Heart right ventricle (tissue), 16 donors: ENCODE data around the gene SMIM31. TPM values are rescaled to one million over a fixed set of nuclear protein-coding genes. Genes with fewer than 3 reads are reported as not detected.

Experiments
- ATAC-seq, 8 donors: fragments of 200-7000 bp; cut with Tn5 transposase; one replicate each; pipeline ENCODE4 v1.9.1; 2020; ENCODE audit warnings: mild to moderate bottlenecking in 8 of 8, moderate library complexity in 8 of 8, moderate number of reproducible peaks in 1 of 8
- DNase-seq, 2 donors: peaks; one replicate each; pipeline ENCODE4 v3.0.0-alpha.2; 2020
- H3K27ac ChIP-seq, 10 donors: fragments of 200-600 bp; sonication (generic) in 2 of 10; one replicate each; pipeline versions ENCODE4 v1.5.0 to v1.8.0; 2020 to 2022; ENCODE audit warnings: mild to moderate bottlenecking in 3 of 10
- H3K27me3 ChIP-seq, 7 donors: fragments of 200-600 bp; one replicate each; pipeline ENCODE4 v1.8.0; 2021 to 2022; ENCODE audit warnings: mild to moderate bottlenecking in 2 of 7
- H3K36me3 ChIP-seq, 9 donors: fragments of 200-600 bp; sonication (generic) in 1 of 9; one replicate each; pipeline versions ENCODE4 v1.5.0 to v1.8.0; 2020 to 2022; ENCODE audit warnings: mild to moderate bottlenecking in 2 of 9
- H3K4me1 ChIP-seq, 9 donors: fragments of 200-600 bp; sonication (generic) in 1 of 9; one replicate each; pipeline versions ENCODE4 v1.5.0 to v1.8.0; 2020 to 2022; ENCODE audit warnings: mild to moderate bottlenecking in 4 of 9
- H3K4me3 ChIP-seq, 10 donors: fragments of 200-600 bp; sonication (generic) in 2 of 10; one replicate each; pipeline versions ENCODE4 v1.5.0 to v1.8.0; 2020 to 2022; ENCODE audit warnings: mild to moderate bottlenecking in 7 of 10, moderate library complexity in 2 of 10
- H3K9me3 ChIP-seq, 11 donors: fragments of 200-600 bp in 10 of 11; sonication (generic) in 2 of 11; one replicate each; pipeline versions ENCODE4 v1.5.0 to v1.8.0; 2013 to 2022; ENCODE audit warnings: mild to moderate bottlenecking in 2 of 11, control low read depth in 1 of 11, moderate library complexity in 1 of 11
- CTCF ChIP-seq, 9 donors: fragments of 200-600 bp; sonication (generic) in 2 of 9; IDR thresholded peaks; one replicate each; pipeline versions ENCODE4 v1.5.0 to v1.8.0; 2021 to 2022; ENCODE audit warnings: antibody characterized with exemption in 9 of 9, mild to moderate bottlenecking in 5 of 9, moderate library complexity in 1 of 9
- WGBS, 2 donors: extraction: QIAGEN DNeasy Blood & Tissue Kit; methylation state at CpG; one replicate each; pipeline ENCODE4 v1.1.7; 2013; ENCODE audit warnings: inconsistent platforms in 1 of 2; 5-methylcytosine and 5-hydroxymethylcytosine counted together
- intact Hi-C, 10 donors: fragments of 100-400 bp; cut with DNase I; formaldehyde crosslinking; loops; one replicate each; pipeline versions ENCODE4 v1.11.1 to v1.14.2; 2022
- long read RNA-seq, 3 donors: library from polyadenylated mRNA; unstranded; transcript quantifications; one replicate each; pipeline ENCODE4 v2.0.0, GENCODE V29; 2020 to 2021
- polyA plus RNA-seq, 2 donors: library from polyadenylated mRNA; stranded (reverse); fragments of 200-250 nt; gene quantifications; one replicate each; pipeline ENCODE4 v1.2.3, GENCODE V29; 2013
- total RNA-seq, 10 donors: library from RNA; stranded (reverse); fragmentation: NEBNext Ultra II Directional in 3 of 10; extraction: Animal tissue kit (Norgen Biotek cat#: 25700) in 3 of 10; gene quantifications; one replicate each; pipeline versions ENCODE4 v1.2.1 to v1.2.4, GENCODE V29; 2021 to 2023
- donor health status: Arrhythmogenic right ventricular cardiomyopathy.
- donor health status: ischemic (EF 13 %, LVEDD 7.1; RV severe dilation, severe dysfunction).
- donor health status: healthy with polysubstance abuse.
- donor health status: DM: no; HTN: yes; CAD: no.
- donor health status: DM: no; HTN: no; CAD: no.
- donor health status: ischemic (EF 25% LVEDD 6.9; RV normal size, moderate dysfunction).
- donor health status: ischemic (EF 25% LVEDD 5.7; RV mildly dilated, moderate dysfunction).
- donor health status: healthy.
- donor health status: DM: yes; HTN: yes; CAD: no.
- donor health status: Ischemic cardiomyopathy.
- donor health status: ischemic (EF 35%, LVEDD 5.7; RV mildly dilated, moderate dysfunction).
- donor health status: nonischemic (EF 11% LVEDD 7.7; RV severe dilation, severe dysfunction).
- donor health status: DM: yes; HTN: yes; CAD: no.
- donor health status: PGD.
- donor health status: ischemic (EF 29% LVEDD 5.4; RV normal size, mild dysfunction).
- donor health status: nonischemic (EF 23%, LVEDD 6.1; RV moderate dilation, normal function).

The SMIM31 gene
- total RNA-seq, result not detected
- polyA plus RNA-seq, result not detected
- long read RNA-seq, donor 1, result 0 reads
- long read RNA-seq, donor 2, result 0 reads
- long read RNA-seq, donor 3, result 0 reads

- H3K27me3 ChIP-seq, result no peaks in the 10 kb centered on the region
- H3K36me3 ChIP-seq, result no peaks in the 10 kb centered on the region
- intact Hi-C loops, result no loop called here
- H3K27ac ChIP-seq, result no peak within 1 kb of the TSS
- no peak for DNase-seq
- WGBS, 2 donors, result 70 to 76% methylated on average over 7 of the region's 7 CpGs
- no peak for TF ChIP-seq CTCF (IDR thresholded peaks at IDR 0.05)
- H3K4me1 ChIP-seq, result no peaks in the 10 kb centered on the region
- ATAC-seq, result no peak
- peaks cover 0 to 13% (median 0%) of the 10 kb centered on the region in 11 donors for H3K9me3 ChIP-seq
- no peak within 1 kb of the TSS for H3K4me3 ChIP-seq
These were observed at the start of gene SMIM31 for GRCh38 chr4:164753873-164754488. Gene SMIM31 (plus strand): TSS chr4:164754131. CDS start chr4:164770444, 16,313 bp downstream.

GRCh38 chr4:164706675-164707074 is 47.3 kb upstream of the SMIM31 start:
- no peak for ATAC-seq
- no peaks in the 10 kb centered on the region for H3K9me3 ChIP-seq

GRCh38 chr4:164716901-164717300 is 37.0 kb upstream of the SMIM31 start:
- intact Hi-C loops, result no loop called here
- WGBS, 2 donors, result 71 to 73% methylated on average over 3 of the region's 3 CpGs
- ATAC-seq (peak in 1 of 8 donors; percentile 83), DNase-seq (no peak)
- TF ChIP-seq CTCF (IDR thresholded peaks at IDR 0.05), result peak in 1 of 9 donors; percentile 9
- Histone ChIP-seq H3K27me3 (no peaks in the 10 kb centered on the region), H3K9me3 (peaks cover 0 to 10% (median 0%) of the 10 kb centered on the region in 11 donors), H3K4me3 (no peak overlapping the region), H3K36me3 (no peaks in the 10 kb centered on the region), H3K27ac (no peak overlapping the region), H3K4me1 (no peaks in the 10 kb centered on the region)

More at GRCh38 chr4:164706675-164707074, 47.3 kb upstream of the SMIM31 start:
- no peak for TF ChIP-seq CTCF (IDR thresholded peaks at IDR 0.05)
- Histone ChIP-seq H3K27ac (no peak overlapping the region), H3K36me3 (no peaks in the 10 kb centered on the region), H3K4me3 (no peak overlapping the region), H3K27me3 (no peaks in the 10 kb centered on the region), H3K4me1 (no peaks in the 10 kb centered on the region)
- DNase-seq, result no peak
- 71 to 72% methylated on average over 4 of the region's 4 CpGs for WGBS, 2 donors
- intact Hi-C loops, result no loop called here

- Histone ChIP-seq H3K36me3 (no peaks in the 10 kb centered on the region), H3K4me3 (no peak overlapping the region), H3K27me3 (no peaks in the 10 kb centered on the region), H3K4me1 (no peaks in the 10 kb centered on the region), H3K9me3 (no peaks in the 10 kb centered on the region), H3K27ac (no peak overlapping the region)
- TF ChIP-seq CTCF (IDR thresholded peaks at IDR 0.05), result no peak
- intact Hi-C loops, result no loop called here
- no peak for ATAC-seq
- WGBS, 2 donors, result 85 to 93% methylated on average over 2 of the region's 2 CpGs
- DNase-seq, result no peak
These were observed 35.1 kb upstream of the SMIM31 start for GRCh38 chr4:164718827-164719226.
